ENCODE data around the gene KCNJ11.

- TF ChIP-seq CTCF (IDR thresholded peaks at IDR 0.05) (no peak), EZH2 (IDR thresholded peaks at IDR 0.05) (no peak), EZH2phosphoT487 (IDR thresholded peaks at IDR 0.05) (no peak)
These were observed 20.2 kb upstream of the KCNJ11 start for GRCh38 chr11:17408641-17409040.

Data from neural progenitor cell (in vitro differentiated cells).